T-helper 17 cell (primary cell): Measurements from ENCODE around the gene KMT2A. TPM values are rescaled to one million over a fixed set of nuclear protein-coding genes. Genes with fewer than 3 reads are reported as not detected.
A peak's percentile ranks its signal among the peaks of the same experiment; 100 is the strongest.

Source experiments
- ATAC-seq: fragments of 150-1000 bp; cut with Tn5 transposase; 2 replicates; pipeline ENCODE4 v1.10.0; 2021; ENCODE audit warnings: mild to moderate bottlenecking, moderate library complexity
- DNase-seq, 3 donors: peaks; one replicate each; pipeline versions ENCODE4 v3.0.0 to v3.0.0-alpha.2; 2020 to 2021
- H3K9me3 ChIP-seq: one replicate; pipeline ENCODE4 v1.7.0; 2013; ENCODE audit warnings: low read length, mild to moderate bottlenecking; ENCODE audit not compliant: control insufficient read depth, poor library complexity, severe bottlenecking
- H3K27ac Mint-ChIP-seq: one replicate; pipeline ENCODE4 v1.8.0; 2022; ENCODE audit warnings: mild to moderate bottlenecking, moderate library complexity, mixed read lengths
- H3K27me3 Mint-ChIP-seq: one replicate; pipeline ENCODE4 v1.8.0; 2022; ENCODE audit warnings: mixed read lengths
- H3K36me3 Mint-ChIP-seq: one replicate; pipeline ENCODE4 v1.8.0; 2022; ENCODE audit warnings: low read depth, mixed read lengths
- H3K4me1 Mint-ChIP-seq: one replicate; pipeline ENCODE4 v1.8.0; 2022; ENCODE audit warnings: mild to moderate bottlenecking, mixed read lengths
- H3K4me3 Mint-ChIP-seq: one replicate; pipeline ENCODE4 v1.8.0; 2022; ENCODE audit warnings: mild to moderate bottlenecking, moderate library complexity, mixed read lengths
- total RNA-seq, 4 donors: library from RNA in 2 of 4; stranded (reverse) in 2 of 4; gene quantifications; one replicate each; pipeline ENCODE4 v1.2.3 and lab custom pipeline; 2022 to 2026

Gene KMT2A
- total RNA-seq, 2 donors from 2014 or later = 156 to 178 TPM

DNA sequence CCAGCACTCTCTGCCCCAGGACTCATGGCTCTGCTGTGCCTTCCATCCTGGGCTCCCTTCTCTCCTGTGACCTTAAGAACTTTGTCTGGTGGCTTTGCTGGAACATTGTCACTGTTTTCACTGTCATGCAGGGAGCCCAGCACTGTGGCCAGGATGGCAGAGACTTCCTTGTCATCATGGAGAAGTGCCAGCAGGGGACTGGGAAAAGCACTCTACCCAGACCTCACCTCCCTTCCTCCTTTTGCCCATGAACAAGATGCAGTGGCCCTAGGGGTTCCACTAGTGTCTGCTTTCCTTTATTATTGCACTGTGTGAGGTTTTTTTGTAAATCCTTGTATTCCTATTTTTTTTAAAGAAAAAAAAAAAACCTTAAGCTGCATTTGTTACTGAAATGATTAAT is 88.1 kb downstream of the KMT2A start:
- Mint-ChIP-seq H3K4me1 (peaks cover 26% of the 10 kb centered on the region), H3K27ac (peak overlapping the region; percentile 74), H3K4me3 (no peak overlapping the region), H3K36me3 (peaks cover 6% of the 10 kb centered on the region), H3K27me3 (no peaks in the 10 kb centered on the region)
- H3K9me3 ChIP-seq = no peaks in the 10 kb centered on the region
- DNase-seq (no peak), ATAC-seq (no peak)

DNA sequence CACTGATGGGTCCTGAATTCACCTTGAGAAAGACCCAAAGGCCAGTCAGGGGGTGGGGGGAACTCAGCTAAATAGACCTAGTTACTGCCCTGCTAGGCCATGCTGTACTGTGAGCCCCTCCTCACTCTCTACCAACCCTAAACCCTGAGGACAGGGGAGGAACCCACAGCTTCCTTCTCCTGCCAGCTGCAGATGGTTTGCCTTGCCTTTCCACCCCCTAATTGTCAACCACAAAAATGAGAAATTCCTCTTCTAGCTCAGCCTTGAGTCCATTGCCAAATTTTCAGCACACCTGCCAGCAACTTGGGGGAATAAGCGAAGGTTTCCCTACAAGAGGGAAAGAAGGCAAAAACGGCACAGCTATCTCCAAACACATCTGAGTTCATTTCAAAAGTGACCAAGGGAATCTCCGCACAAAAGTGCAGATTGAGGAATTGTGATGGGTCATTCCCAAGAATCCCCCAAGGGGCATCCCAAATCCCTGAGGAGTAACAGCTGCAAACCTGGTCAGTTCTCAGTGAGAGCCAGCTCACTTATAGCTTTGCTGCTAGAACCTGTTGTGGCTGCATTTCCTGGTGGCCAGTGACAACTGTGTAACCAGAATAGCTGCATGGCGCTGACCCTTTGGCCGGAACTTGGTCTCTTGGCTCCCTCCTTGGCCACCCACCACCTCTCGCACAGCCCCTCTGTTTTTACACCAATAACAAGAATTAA is 88.6 kb downstream of the KMT2A start:
- peaks cover 3% of the 10 kb centered on the region for H3K36me3 Mint-ChIP-seq
- no peak overlapping the region for H3K27ac Mint-ChIP-seq
- H3K4me1 Mint-ChIP-seq = peaks cover 27% of the 10 kb centered on the region
- H3K9me3 ChIP-seq = no peaks in the 10 kb centered on the region
- no peak for DNase-seq
- no peaks in the 10 kb centered on the region for H3K27me3 Mint-ChIP-seq
- H3K4me3 Mint-ChIP-seq = no peak overlapping the region
- ATAC-seq = no peak

DNA sequence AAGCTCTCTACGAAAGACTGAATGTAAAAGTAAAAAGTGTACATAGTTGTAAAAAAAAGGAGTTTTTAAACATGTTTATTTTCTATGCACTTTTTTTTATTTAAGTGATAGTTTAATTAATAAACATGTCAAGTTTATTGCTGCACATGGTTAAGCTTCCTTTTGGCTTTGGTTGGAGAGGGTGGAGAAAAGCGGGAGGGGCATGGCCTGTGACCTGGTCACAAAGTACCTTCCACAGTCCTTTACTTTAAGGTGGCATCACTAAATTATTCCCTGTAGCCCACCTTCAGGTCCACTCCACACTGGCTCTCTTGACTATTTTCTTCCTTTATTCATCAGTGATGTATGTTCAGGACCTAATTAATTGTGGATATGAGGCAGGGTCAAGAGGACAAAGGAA is 90.4 kb downstream of the KMT2A start:
- Mint-ChIP-seq H3K4me3 (no peak overlapping the region), H3K27ac (peak overlapping the region; percentile 32), H3K27me3 (no peaks in the 10 kb centered on the region), H3K4me1 (peaks cover 34% of the 10 kb centered on the region), H3K36me3 (peaks cover 2% of the 10 kb centered on the region)
- no peaks in the 10 kb centered on the region for H3K9me3 ChIP-seq
- ATAC-seq (no peak), DNase-seq (no peak)

DNA sequence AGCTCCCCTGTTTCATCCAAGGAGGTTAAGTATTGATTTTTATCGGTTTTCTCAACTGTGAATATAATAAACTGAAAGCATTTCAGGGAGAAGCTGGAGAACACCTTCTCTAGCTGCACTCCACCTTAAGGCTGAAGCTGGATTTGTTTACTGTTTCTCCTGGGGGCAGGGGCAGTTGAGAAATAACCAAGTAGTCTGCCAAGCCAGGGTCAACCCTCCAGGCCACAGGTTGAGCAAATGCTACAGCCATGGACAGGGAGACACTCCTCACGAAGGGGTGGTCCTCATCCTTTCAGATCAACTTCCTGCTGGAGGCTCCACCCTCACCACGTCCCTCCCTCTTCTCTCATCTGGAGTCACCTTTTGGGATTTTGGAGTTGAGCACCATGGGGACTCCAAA is 90.8 kb downstream of the KMT2A start, which contains the start of gene TTC36:
Gene TTC36 (plus strand): TSS at position 366 of the 400 bp plus-strand sequence. CDS start 21 bp downstream, at position 387.
- Mint-ChIP-seq H3K27me3 (no peaks in the 10 kb centered on the region), H3K27ac (peak within 1 kb of the TSS; percentile 32), H3K4me1 (peaks cover 36% of the 10 kb centered on the region), H3K36me3 (peaks cover 2% of the 10 kb centered on the region), H3K4me3 (peak within 1 kb of the TSS; percentile 25)
- H3K9me3 ChIP-seq = no peaks in the 10 kb centered on the region
- no peak for ATAC-seq
- no peak for DNase-seq

DNA sequence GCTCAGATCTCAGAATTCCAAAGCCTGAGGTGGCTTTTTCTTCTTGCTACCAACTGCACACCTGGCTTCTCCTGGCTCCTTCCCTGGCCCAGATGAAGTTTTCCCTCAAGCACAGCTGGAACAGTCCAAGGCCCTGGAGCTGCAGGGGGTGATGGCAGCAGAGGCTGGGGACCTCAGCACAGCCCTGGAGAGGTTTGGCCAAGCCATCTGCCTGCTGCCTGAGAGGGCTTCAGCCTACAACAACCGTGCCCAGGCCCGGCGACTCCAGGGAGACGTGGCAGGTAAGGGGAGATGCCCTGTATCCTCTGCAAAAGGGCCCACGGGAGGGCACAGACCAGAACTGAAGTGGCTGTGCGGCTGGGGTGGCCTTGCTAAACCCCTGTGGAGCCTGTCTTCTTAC is 92.2 kb downstream of the KMT2A start:
- Mint-ChIP-seq H3K36me3 (peaks cover 2% of the 10 kb centered on the region), H3K27me3 (no peaks in the 10 kb centered on the region), H3K4me1 (peaks cover 34% of the 10 kb centered on the region), H3K4me3 (no peak overlapping the region), H3K27ac (peak overlapping the region; percentile 81)
- ATAC-seq = no peak
- no peaks in the 10 kb centered on the region for H3K9me3 ChIP-seq
- DNase-seq = no peak

DNA sequence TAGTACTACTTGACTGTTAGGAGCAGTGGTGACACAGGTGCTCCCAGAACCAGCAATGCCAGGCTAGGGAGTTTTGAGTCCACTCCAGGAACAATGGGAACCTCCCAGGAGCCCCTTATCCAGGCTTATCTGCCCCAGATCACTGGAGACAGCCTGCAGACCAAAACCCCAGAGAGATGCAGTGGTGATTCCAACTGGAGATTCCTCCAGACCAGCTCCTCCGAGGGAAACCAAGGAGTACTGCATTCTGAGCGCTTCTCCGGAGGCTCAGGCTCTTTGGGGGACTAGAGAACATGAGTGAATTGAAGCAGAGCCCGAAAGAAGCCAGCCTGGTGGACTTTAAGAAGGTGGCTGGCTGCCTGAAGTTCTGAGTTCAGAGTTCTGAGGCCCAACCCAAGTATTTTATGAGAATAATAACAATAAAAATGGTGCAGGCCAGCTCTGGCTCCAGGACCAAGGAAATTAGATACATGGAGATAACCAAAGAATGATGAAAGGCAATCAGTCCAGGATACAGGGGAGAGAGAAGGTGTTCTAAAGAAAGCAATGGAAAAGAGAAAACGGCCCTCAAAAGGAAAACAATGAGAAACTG is 93.4 kb downstream of the KMT2A start:
- ATAC-seq = no peak
- H3K9me3 ChIP-seq = no peaks in the 10 kb centered on the region
- Mint-ChIP-seq H3K27me3 (no peaks in the 10 kb centered on the region), H3K27ac (peak overlapping the region; percentile 81), H3K4me3 (peak overlapping the region; percentile 92), H3K4me1 (peaks cover 28% of the 10 kb centered on the region), H3K36me3 (no peaks in the 10 kb centered on the region)
- DNase-seq = no peak

DNA sequence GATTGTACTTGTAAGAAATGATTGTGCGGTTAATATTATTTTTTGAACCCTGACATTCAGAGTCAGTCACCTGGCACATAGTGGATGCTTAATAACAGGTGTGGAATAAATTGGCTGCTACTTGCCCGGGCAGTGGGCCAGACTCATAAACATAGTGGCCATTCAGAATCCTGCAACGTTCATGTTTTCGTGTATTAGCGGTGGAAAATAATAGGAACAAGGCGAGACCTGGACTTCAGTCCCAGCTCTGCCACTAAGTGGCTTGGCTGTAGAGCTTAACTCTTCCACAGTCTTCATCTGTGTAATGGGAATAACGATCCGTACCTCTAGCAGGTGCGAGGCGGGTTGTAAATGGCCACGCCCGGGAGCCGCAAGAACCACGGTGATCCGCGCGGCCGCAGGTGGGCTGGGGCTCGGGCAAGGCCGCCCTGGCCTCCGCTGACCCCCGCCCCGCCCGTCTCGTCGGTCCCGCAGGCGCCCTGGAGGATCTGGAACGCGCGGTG is 93.9 kb downstream of the KMT2A start:
- no peak for ATAC-seq
- H3K4me1 Mint-ChIP-seq = peaks cover 28% of the 10 kb centered on the region

DNA sequence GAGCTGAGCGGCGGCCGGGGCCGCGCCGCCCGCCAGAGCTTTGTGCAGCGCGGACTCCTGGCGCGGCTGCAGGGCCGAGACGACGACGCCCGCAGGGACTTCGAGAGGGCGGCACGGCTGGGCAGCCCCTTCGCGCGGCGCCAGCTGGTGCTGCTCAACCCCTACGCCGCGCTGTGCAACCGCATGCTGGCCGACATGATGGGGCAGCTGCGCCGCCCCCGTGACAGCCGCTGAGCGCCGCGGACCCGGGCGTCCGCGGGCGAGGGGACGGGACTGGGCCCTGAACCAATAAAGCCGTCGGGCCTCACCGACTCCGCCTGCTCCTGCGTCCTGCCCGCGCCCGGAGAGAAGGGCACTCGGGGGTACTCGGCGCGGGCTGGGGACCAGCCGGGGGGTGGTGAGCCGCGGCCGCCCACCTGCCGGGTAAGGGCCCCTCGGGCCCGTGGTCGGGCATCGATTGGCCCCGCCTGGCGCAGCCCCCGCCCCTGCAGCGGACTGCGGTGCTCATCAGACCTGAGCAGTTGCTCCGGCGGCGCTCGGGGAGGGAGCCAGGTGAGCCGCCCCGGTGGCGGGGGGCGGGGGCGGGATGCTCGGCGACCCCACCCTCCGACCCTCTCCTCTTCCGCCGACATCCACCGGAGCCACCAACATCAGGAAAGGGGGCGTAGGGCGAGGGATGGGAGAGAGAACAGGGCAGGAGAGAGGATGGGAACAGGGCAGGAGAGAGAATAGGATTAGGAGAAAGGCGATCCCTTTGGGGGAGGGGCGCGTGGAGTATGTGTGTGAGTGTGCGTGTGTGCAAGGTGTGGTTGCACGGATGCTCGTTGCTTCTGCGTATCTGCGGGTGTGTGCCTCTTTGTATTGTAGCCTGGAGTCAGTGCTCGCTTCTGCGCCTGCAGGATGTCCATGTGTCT is 94.6 kb downstream of the KMT2A start, which contains the start of gene TMEM25:
Gene TMEM25 (plus strand): TSS at position 510 of the 914 bp plus-strand sequence. CDS start 610 bp downstream, outside the sequence.
- DNase-seq (peak; percentile 58 to 61 (median 60)), ATAC-seq (peak; percentile 90)
- no peaks in the 10 kb centered on the region for H3K9me3 ChIP-seq
- Mint-ChIP-seq H3K4me1 (peaks cover 28% of the 10 kb centered on the region), H3K4me3 (peak within 1 kb of the TSS; percentile 92), H3K27ac (peak within 1 kb of the TSS; percentile 81), H3K27me3 (no peaks in the 10 kb centered on the region), H3K36me3 (no peaks in the 10 kb centered on the region)

More for the DNA sequence above, 93.9 kb downstream of the KMT2A start:
- Mint-ChIP-seq H3K36me3 (no peaks in the 10 kb centered on the region), H3K27me3 (no peaks in the 10 kb centered on the region), H3K4me3 (peak overlapping the region; percentile 92), H3K27ac (peak overlapping the region; percentile 81)
- DNase-seq = no peak
- no peaks in the 10 kb centered on the region for H3K9me3 ChIP-seq

DNA sequence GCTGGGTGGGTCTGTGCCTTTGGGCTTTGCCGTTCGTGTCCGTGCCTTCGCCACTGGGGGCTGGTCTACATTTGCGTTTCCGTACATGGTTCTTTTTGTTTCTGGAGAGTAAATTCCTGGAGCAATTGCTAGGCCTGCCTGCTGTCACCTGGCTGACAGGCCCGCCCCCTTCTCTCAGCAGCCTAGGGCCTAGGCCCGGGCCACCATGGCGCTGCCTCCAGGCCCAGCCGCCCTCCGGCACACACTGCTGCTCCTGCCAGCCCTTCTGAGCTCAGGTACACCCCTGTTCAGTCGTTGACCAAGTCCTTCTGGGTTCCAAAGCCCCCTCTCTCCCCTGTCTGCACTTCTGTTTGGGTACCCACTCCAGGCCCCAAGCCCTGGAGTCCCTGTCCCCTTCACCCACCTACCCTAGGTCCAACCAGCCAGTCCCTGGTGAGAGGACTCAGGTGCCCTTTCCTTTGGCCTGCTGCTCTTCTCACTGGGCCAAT is 95.3 kb downstream of the KMT2A start:
- no peaks in the 10 kb centered on the region for H3K27me3 Mint-ChIP-seq
- no peaks in the 10 kb centered on the region for H3K36me3 Mint-ChIP-seq
- H3K4me1 Mint-ChIP-seq = peaks cover 28% of the 10 kb centered on the region
- ATAC-seq = peak; percentile 16
- no peak for DNase-seq
- H3K27ac Mint-ChIP-seq = no peak overlapping the region
- H3K4me3 Mint-ChIP-seq = peak overlapping the region; percentile 92
- H3K9me3 ChIP-seq = no peaks in the 10 kb centered on the region

DNA sequence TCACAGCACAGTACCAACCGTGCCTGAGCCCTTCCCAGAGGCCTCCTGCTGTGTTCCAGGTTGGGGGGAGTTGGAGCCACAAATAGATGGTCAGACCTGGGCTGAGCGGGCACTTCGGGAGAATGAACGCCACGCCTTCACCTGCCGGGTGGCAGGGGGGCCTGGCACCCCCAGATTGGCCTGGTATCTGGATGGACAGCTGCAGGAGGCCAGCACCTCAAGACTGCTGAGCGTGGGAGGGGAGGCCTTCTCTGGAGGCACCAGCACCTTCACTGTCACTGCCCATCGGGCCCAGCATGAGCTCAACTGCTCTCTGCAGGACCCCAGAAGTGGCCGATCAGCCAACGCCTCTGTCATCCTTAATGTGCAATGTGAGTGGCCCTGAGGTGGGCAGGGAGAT is 95.8 kb downstream of the KMT2A start:
- Mint-ChIP-seq H3K27ac (no peak overlapping the region), H3K36me3 (no peaks in the 10 kb centered on the region), H3K4me3 (peak overlapping the region; percentile 92), H3K27me3 (no peaks in the 10 kb centered on the region), H3K4me1 (peaks cover 25% of the 10 kb centered on the region)
- no peaks in the 10 kb centered on the region for H3K9me3 ChIP-seq
- ATAC-seq (no peak), DNase-seq (no peak)

DNA sequence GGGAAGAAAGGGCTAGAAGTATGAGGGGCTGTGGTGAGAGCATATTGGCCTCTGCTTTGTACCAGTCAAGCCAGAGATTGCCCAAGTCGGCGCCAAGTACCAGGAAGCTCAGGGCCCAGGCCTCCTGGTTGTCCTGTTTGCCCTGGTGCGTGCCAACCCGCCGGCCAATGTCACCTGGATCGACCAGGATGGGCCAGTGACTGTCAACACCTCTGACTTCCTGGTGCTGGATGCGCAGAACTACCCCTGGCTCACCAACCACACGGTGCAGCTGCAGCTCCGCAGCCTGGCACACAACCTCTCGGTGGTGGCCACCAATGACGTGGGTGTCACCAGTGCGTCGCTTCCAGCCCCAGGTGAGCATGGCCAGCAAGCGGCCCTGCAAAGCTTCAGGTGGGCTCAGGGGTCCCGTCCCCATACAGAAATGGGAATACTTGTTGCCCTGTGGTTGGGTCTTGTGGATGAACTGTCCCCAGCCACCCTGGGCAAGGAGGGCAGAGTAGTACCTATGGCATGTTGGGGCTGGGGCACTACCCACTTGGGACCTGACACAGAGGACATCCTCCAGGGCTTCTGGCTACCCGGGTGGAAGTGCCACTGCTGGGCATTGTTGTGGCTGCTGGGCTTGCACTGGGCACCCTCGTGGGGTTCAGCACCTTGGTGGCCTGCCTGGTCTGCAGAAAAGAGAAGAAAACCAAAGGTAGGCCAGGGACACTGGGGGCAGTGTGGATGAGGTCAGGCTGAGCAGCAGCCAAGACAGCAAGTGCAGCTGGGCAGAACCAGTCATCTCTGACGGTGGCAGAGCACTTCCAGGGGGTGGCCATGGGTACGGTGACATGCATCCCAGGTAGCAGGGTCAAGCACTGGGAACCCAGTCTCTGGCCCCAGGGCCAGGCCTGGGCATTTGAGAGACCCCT is 96.8 kb downstream of the KMT2A start:
- no peak overlapping the region for H3K4me3 Mint-ChIP-seq
- H3K27me3 Mint-ChIP-seq = no peaks in the 10 kb centered on the region
- DNase-seq (no peak), ATAC-seq (no peak)
- no peak overlapping the region for H3K27ac Mint-ChIP-seq
- no peaks in the 10 kb centered on the region for H3K9me3 ChIP-seq
- H3K4me1 Mint-ChIP-seq = peaks cover 19% of the 10 kb centered on the region
- no peaks in the 10 kb centered on the region for H3K36me3 Mint-ChIP-seq
